ENCODE results near the gene THAP4.
"Not testable (repeated sequence)": the region's sequence is repeated elsewhere in the genome, so short reads cannot be mapped to it uniquely, and the experiment has no call there.

The THAP4 gene

GRCh38 chr2:241582806-241583205 is 54.2 kb downstream of the THAP4 start:
- DNase-seq (ENCODE audit: low read depth) = no peak

DNA sequence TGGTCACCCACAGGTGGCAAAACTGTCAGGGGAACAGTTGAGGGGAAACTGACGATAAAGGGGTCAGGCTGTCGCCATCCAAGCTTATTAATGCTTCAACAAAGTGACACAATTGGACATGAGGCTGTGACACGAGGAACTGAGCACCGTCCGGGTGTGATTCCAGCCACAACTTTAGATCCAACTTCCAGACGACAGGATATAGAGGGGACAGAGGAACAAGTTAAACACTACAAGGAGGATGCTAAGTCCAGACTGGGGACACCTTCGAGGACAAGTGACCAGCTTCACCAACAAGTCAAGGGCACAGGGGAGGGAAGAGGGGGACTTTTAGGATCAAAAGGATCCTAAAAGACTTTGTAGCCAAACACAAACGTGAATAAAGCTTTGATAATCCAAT is 54.6 kb downstream of the THAP4 start:
- DNase-seq (ENCODE audit: low read depth) = no peak

- no peak for DNase-seq (ENCODE audit: low read depth)
Measured at GRCh38 chr2:241579281-241579680, 57.7 kb downstream of the THAP4 start.

GRCh38 chr2:241577413-241578122 is 59.4 kb downstream of the THAP4 start:
- no peak for DNase-seq (ENCODE audit: low read depth)

DNA sequence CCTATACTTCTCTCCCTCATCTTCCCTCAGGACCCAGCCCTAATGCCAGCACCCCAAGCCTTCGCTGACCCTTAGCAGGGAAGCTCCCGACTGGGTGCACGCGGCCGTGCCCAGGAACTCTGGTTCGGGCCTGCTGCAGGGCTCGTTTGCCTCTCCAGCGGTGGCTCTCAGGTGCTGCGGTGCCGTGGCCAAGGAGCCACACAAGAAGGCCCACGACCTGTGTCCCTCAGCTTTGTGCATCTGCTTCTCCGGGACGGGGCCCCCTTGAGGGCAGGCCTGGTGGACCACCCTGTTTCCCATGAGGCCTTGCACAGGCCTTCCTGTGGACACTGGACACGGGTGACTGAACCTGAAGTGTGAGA is 60.7 kb downstream of the THAP4 start:
- DNase-seq (ENCODE audit: low read depth) = no peak

DNA sequence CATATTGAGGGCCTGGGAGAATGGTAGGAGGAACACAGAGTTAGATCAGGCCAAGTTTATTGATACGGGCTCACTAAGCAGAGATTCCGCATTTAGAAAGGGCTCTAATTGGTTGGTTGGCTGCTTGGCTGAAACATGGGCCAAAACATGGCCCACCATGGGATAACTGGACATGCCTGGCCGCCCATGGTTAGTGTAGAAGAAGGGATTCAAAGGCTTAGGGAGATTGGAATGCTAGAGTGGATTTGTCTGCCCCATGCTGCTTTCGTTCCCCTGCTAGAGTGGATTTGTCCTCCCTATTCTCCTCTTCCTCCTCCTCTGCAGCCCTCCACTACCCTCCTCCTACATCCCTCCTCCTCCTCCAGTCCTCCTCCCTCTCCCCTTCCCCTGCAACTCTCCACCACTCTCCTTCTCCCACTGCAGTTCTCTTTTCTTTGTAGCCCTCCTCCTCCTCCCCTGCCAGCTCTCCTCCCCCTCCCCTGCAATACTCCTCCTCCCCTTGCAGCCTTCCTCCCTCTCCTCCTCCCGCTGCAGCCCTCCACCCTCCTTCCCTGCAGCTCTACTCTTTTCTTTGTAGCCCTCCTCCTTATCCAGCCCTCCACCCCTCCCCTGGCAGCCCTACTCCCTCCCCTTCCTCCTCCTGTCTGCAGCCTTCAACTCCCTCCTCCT is 61.2 kb downstream of the THAP4 start:
- DNase-seq (ENCODE audit: low read depth) = no peak

DNA sequence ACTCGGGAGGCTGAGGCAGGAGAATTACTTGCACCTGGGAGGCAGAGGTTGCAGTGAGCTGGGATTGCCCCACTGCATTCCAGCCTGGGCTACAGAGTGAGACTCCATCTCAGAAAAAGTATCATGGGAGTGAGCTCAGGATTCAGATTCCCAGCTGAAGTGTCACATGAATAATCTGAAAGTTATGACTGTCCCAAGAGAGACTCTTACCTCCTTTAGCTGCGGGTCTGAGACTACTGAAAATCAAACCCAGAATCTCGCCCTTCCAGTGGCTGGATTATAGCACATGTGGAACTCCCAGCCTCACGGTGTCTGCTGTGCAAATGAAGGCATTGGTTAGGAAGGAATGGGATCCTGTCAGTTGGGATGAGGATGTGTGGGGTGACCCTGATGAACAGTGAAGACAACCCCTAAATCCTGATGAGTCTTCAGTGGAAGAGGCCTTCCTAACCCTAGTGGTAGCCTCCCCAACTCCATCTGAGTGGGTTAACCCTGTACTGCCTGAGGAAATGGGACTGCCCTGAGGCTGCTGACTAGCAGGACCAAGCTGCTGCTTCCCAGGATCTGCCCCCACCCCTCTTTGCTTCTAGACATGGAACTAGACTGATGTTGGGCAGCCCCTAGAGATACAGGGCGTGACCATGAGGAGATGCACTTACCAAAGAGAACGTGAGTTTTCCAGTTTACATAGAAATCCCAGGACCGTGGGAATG is 61.9 kb downstream of the THAP4 start:
- DNase-seq (ENCODE audit: low read depth) = no peak

DNA sequence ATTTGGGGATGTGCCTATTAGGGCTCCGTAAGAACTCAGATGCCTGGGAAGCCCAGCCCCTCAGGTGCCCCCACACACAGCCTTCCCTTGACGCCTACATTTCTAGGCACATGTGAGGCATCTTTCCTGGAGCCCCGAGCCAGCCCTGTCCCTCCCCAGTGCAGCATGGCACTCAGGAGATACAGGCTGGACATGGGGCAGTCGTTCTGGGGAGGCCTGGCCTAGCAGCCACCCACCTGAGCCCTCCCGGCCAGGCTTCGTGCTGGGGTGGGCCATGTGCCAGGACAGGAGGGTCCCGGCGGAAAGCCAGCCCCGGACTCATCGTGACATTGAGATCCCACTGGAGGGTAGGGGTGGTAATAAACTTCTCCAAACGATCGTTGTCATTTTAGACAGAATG is 63.2 kb downstream of the THAP4 start:
- DNase-seq (ENCODE audit: low read depth) = no peak

GRCh38 chr2:241572915-241573651 is 63.9 kb downstream of the THAP4 start:
- not testable (repeated sequence) for DNase-seq (ENCODE audit: low read depth)

DNA sequence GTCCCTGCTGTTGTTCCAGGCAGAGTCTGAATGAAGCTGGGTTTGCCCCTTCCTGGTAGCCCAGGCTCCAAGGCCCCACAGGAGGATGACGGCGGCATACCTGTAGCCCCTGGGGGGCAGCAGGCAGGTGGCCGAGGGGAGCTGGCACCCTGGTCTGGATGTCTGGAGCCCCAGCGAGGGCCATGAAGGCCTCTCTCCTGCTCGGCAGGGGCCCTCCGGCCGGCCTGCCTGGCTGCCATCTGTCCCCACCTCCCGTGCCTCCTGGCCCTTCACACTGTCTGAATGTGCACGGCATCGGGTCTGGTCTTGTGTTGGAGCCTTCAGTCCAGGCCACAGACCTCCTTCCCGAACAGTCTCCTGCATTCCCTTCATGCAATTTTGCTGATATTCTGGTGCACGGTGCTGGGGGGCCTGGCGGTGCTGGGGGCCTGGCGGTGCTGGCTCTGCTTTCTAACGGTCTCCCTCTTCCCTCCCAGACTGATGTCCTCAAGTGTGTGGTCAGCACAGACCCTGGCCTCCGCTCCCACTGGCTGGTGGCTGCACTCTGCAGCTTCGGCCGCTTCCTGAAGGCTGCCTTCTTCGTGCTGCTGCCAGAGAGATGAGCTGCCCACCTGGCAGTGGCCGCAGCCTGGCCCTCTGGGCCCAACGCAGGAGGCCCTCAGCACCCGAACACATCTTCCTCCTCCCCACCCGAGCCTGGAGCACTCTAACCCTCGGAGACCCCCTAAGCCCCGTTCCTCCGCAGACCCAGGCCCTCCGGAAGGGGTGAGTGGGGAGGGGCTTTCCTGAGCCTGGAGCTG is 64.9 kb downstream of the THAP4 start:
- no peak for DNase-seq (ENCODE audit: low read depth)

- no peak for DNase-seq (ENCODE audit: low read depth)
Measured at GRCh38 chr2:241570961-241571581, 65.9 kb downstream of the THAP4 start.

GRCh38 chr2:241569831-241570281 is 67.1 kb downstream of the THAP4 start:
- DNase-seq (ENCODE audit: low read depth) = no peak

DNA sequence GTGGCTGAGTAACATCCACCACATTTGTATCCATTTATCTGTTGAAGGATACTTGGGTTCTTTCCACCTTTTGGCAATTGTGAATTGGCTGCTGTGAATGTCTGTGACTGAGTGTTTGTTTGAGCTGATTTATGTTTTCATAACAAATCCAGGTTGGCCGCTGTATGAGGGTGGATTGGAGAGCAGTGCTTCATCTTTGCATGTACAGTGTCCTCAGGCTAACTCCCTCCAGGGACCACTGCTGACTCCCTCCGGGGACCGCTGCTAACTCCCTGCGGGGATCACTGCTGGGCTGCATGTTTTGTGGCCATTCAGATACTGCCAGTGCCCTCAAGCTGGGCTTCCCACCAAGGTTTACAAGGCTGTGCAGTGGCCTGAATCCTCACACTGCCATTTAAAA is 68.2 kb downstream of the THAP4 start:
- DNase-seq (ENCODE audit: low read depth) = no peak

- no peak for DNase-seq (ENCODE audit: low read depth)
Measured at GRCh38 chr2:241567776-241568175, 69.2 kb downstream of the THAP4 start.

DNA sequence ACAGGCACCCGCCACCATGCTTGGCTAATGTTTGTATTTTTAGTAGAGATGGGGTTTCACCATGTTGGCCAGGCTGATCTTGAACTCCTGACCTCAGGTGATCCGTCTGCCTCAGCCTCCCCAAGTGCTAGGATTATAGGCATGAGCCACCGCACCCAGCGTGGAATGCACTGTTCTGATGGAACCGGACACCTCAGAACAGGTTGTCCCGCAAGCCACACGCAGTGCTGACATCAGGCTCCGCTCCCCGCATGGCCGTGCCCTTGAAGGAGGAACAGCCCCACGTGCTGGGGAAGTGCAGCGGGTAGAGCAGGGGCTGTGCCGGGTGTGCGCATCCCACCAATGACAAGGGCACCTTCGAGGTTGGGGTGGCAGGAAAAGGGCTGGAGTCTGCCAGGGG is 69.7 kb downstream of the THAP4 start:
- not testable (repeated sequence) for DNase-seq (ENCODE audit: low read depth)

GRCh38 chr2:241566468-241566867 is 70.5 kb downstream of the THAP4 start:
- no peak for DNase-seq (ENCODE audit: low read depth)

GRCh38 chr2:241566021-241566420 is 70.9 kb downstream of the THAP4 start:
- DNase-seq (ENCODE audit: low read depth) = not testable (repeated sequence)

DNA sequence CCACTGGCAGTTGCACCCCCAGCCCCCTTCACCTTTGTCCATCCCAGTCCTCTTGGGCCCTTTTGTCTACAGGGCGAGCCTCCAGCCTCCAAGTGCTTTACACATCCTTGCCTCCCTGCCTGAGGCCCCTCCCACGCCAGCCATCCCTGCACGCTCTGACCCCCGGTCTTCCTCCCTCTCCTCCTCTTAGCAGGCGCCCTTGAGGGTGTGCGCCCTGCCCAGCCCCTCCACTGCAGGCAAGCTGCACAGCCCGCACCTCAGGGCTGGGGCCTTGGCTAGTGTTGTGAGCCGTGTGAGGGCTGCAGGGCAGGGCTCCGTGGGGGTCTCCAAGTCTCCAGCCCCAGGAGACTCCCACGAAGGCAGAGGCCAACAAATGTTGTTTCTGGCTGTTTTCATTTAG is 71.5 kb downstream of the THAP4 start:
- DNase-seq (ENCODE audit: low read depth) = no peak

DNA sequence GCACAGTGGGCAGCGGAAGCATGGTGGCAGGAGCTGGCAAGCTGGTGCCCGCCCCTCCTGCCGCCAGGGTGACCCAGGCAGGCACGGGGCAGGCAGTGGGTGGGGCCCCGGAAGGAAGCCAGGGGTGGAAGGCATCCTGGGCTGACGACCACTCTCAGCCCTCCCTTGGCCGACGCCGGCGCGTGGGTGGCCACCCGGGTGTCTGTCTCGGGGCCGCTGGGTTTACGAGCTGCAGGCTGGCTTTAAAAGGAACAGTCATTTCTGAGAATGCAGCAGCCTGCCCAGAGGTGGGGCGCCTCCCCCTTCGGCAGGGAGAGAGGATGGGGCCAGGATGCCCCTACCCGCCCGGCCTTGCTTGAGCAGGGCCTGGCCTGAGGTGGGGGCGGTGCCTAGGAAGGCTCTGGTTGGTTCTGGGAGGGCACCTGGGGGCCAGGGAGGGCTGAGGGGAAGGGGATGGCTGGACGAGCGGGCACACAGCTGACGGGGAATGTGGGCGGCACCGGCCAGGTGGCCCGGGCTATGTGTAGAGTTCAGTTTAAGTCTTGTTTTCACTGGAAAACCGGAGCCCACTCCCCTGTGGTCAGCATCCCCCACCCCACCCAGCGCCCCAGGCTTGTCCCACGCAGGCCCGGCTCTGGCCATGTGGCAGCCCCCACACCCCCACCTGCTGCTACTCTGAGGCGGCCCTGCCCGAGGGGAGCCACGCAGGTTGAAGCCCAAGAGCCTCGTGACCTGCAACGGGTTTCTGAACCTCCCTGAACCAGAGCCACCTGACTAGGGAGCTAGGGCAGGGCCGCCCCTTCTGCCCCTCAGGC is 72.2 kb downstream of the THAP4 start:
- no peak for DNase-seq (ENCODE audit: low read depth)

GRCh38 chr2:241563981-241564595 is 72.9 kb downstream of the THAP4 start:
- no peak for DNase-seq (ENCODE audit: low read depth)

Measured in T follicular helper cell (primary cell).